HG02870 (cell line): ENCODE measurements around the gene SBF1.

Source experiments
- ATAC-seq: cut with Tn5 transposase; IDR thresholded peaks from one replicate; pipeline ENCODE4 v1.9.1; 2021; ENCODE audit warnings: mild to moderate bottlenecking, moderate library complexity; ENCODE audit not compliant: unreplicated experiment

Gene SBF1

DNA sequence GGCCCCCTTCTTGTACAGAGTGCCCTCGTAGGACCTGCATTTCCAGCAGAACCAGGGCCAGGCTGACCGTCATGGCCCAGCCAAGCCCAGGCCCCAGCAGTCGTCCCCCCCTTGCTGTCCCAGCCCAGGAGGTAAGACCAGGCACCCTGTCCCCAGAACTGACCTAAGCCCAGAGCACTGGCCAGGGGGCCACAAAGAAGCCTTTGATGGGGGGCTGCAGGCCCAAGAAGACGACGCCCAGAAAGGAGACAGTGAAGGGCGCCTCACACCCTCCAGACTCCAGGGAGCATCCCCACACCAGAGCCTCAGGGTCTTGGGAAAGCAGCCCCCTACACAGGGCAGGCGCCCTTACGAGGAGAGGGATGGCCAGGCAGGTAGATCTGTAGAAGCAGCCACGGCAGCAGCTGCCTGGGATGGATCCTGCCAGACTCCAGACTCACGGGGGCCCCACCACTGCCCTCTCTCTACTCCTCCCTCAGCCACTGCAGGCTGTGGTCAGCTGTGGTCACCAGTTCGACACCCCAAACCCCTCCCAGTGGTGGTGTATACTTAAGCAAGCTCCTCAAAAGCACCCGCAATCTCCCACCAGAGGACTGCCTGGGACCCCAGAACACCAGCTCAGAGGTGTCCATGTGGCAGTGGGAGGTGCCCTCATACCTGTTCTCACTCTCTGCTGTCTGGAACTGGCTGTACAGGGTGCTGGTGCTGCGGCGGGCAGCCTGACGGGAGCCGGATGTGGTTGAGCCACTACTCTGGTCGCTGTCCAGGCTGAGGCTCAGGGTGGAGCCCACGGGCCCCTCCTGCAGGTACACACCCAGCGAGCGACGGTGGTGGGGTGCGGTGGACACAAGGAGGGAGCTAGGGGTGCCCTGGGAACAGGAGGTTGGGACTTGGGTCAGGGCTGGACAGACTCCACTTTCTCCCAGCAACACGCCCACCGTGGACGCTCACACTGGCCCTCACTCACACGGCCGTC, 27.0 kb downstream of the SBF1 start:
- no peak for ATAC-seq

DNA sequence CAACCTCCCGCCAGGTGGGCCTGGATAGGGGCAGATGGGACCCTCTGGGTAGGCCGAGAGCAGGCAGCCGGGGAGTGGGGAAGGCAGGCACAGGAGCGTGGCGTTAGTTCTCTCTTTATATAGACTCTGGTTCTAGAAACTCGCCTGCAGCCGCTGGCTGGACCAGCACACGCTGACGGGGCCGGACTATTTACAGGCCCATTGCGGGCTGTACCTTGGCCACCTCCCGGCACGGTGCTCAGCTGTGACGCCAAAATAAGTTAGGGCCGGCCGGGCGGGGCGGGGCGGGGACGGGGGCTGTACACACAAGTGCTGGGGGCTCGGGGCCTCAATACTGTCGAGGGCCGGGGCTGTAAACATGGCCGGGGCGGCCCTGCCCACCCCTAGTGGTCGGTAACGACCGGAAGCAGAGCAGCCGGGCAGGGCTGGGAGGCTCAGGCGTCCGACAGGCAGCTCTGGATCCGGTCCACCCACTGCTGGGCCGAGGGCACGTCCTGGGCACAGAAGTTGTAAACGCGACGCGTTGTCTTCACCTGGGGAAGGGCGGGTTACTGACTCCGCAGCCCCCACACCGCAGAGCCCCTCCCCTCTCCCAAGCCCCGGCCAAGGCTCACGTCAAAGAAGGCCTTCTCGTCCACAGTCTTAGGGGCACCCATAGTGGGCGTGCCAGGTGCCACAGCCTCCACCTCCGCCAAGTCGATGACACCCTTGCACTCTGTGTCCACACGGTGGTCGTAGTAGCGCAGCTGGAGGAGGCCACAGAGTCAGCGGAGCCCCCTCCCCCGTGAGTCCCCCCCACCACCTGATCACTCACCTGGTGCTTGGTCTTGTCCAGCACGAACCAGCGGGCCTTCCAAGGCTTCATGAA, 27.9 kb downstream of the SBF1 start:
- ATAC-seq: no peak

DNA sequence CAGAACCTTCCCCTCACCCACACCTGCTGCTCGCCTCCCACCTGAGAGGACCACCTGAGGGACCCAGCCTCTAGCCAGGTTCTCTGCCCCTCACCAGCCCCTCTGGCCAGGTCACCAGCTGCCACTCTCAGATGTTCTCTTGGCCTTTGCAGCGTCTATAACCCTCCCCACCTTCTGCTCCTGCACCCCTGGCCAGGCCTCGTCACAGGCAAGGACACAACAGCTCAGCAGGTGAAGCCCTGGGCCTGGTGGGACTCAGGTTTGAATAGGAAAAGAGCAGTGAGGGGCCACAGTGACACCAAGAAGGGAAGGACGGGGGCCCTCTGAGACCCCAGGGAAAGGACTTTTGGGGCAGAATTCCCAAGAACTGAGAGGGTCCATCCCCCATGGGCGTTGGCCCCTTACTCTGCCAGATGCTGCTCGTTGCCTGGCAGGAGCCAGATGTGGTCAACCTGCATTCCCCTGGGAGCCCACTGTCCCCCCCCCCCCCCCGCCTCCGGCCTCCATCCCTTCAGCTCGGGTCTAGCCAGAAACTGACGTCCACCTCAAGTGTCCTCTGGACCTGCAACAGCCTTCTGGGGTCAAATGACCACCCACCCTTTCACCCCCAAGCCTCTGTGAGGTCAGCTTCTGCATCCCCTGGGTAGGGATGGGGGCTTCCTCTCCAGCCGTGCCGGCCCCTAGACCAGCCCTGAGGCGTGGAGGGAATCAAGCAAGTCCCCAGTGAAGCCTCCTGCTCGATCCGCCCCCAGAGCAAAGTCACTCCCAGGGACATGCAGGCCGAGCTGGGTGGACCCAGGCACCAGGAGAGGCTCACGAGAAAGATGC, 28.7 kb downstream of the SBF1 start:
- ATAC-seq: no peak

DNA sequence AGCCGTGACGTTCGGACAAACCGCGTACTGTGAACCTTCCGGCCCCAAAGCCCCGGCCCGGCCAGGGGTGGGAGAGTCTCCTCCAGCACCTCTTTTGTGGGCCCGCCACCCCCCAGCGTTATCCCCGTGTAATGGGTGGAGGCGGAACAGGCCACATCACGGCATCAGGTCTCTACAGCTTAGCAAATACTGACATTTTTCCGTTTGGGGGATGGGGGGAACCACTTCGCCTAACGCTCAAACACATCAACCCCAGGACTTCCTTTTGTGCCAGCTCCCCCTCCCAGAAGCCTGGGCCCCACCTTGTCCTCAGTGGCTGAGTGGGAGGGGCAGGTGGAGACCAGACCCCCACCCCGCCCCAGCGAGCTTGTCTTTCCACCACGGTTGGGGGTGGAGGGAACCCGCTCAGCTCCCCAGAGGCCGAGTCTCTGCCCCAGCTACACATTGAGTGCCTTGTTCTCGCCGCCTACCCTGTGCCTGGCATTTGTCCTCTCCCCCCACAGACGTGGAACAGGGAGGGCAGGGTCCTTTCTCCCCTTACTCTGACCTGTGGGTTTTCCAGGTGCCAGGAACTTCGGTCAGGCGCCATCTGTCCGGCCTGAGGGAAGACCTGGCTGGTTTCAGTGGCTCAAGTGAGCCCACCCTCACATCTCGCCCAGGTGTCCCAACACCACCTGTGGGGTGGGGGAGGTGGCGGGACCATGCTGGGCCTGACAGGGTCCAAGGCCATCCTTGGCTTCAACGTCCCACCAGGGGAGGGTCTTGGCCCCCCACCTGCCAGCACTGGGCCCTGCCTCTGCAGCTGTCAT, 29.6 kb downstream of the SBF1 start:
- no peak for ATAC-seq

DNA sequence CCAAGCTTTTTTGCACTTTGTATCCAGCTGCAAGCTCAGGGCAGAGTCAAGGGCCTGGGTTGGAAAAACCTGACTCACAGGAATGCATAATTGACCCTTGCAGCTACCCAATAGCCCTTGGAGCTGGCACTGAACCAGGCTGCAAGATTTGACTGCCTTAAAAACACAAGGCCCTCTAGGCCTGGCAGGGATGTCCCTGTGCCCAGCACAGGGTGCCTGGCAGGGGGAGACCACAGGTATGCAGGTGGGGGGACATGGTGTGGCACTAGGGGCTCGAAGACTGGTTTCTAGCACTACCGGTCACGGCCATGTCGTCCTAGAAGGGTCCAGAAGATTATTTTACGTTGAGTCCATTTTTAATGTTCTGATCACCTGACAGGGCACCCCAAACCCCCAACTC, 30.2 kb downstream of the SBF1 start:
- ATAC-seq: no peak

DNA sequence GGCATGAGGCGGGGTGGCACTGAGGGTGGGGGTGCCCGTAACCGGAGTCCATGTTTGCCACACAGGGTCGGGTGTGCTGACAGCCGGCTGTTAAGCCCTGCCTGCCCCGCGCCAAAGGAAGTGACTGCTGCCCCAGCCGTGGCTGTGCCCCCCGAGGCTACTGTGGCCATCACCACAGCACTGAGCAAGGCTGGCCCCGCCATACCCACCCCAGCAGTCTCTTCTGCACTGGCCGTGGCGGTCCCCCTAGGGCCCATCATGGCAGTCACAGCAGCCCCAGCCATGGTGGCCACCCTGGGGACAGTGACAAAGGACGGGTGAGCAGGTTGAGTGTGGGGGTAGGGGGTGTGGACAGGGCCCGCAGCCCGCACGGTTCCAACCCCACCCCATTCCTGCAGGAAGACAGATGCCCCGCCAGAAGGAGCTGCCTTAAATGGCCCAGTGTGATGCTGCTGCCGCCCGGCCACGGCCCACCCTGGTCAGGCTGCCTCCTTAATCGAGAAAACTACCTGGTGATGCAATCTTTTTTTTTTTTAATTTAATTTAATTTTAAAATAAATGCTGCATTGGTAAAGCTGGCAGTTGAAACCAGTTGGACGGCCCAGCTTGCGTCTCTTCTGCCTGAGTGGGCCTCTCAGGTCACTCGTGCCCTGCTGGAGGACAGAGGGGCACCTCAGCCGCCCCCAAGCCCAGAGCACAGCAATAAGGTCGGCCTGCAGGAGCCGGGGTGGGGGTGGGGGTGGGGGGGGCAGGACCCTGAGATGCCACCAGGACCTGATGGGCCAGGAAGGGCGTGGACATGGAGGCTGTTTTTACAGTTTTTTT, 30.8 kb downstream of the SBF1 start:
- ATAC-seq: no peak

DNA sequence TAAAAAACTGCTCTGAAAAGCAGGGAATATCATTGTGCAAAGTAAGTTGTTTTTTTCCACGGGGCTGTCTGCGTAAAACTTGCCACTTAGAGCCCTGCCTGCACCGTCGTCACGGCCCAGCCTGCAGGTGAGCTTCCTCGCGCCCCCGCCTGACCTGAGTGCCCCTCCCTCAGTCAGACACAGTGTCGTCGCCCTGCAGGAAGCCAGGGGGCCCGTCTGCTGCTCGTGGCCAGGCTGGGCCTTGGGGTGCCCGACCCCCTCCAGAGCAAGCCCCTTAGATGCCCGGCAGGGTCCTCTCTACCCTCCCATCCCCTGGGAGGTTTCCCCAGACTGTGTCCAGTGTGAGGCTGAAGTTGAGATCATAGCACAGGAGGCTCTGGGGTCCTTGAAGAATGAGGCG, 31.6 kb downstream of the SBF1 start:
- ATAC-seq: no peak

DNA sequence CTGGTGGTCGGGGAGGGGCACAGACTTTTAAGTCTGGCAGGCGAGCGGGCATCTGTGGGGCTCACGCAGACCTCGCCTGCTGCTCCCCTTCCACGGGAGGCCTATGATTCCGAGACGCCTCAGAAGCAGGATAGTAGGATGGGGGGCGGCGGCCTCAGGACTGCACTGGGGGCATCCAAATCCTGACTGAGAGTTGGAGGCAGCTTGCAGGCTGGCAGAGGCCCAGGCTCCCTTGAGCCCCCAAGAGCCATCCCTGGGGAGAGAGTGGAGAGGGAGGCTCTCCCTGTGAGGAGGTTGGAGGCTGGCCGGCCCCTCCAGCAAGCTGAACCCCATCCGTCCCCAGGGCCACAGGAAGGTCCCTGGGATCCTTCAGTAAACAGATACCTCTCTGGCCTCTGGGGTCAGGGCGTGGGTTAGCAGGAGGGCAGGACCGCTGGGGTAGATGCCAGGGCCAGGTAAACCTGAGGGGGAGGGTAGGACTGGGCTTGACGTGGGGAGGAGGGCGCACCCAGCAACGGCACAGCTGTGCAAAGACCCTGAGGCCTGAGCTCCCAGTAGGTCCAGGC, 33.3 kb downstream of the SBF1 start:
- ATAC-seq: no peak

DNA sequence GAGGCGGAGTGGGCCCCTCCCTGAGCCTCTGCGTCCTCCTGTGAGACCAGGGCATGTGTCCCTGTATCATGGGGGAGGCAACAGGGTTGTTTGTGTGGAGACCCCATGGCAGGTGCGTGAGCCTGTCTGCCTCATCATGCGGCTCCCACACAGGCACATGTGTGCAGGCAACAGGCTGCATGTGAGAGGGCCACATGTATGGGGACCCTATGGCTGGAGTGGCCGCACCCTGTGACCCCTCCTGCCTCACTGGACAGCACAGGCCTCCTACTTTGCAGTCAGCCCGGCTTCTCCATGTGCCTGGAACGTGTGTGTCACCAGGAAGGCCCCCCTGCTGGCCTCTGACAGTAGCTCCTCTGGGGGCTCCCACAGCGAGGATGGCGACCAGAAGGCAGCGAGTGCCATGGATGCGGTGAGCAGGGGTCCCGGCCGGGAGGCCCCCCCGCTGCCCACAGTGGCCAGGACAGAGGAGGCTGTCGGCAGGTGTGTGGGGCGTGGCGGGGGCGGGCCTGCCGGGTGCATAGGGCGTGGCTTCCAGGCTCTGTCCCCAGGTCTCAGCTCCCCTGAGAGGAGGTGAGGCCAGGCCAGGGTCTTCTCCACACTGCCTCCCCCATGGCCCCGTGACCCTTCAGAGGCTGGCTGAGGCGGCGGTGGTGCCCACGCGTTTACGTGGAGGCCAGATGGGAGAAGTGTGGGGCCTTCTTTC, 34.1 kb downstream of the SBF1 start:
- no peak for ATAC-seq

DNA sequence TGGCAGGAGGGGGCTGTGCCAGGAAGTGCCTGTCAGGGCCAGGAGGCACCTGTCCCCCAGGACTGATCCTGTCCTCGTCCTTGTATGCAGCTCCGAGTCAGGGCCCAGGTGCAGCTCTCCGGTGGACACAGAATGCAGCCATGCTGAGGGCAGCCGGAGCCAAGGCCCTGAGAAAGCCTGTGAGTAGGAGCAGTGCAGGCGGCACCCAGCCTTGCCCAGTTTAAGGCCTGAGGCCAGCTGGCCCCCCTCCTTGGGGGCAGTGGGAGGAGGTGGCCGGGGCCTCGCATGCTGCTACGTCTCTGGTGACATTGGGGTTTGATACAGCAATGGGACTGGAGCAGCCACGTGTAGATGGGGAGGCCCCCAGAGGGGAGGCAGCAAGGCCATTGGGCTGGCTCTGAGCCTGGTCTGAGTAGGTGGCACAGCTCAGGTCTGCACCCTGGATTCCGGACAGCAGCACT, 34.9 kb downstream of the SBF1 start:
- no peak for ATAC-seq

DNA sequence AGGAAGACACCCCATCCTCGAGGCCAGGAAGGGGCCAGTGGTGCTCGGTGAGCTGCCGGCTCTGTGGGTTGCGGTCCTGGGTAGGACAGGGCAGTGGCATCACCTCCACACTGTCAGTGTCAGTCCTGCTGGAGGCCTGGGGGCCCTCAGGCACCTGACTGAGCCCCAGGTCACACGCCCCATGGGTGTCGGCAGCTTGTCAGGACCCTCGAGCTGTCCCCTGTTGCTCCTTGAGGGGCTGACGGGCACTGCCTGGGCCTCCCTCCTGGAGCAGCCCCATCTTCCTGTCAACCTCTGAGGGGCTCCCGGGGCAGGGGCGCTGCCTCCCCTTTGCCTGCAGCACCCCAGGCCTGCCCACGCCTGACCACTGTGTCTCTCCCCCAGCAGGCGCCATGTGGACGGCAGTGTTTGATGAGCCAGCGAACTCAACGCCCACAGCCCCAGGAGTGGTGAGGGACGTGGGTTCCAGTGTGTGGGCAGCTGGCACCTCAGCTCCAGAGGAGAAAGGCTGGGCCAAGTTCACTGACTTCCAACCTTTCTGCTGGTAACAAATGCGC, 35.4 kb downstream of the SBF1 start:
- no peak for ATAC-seq

DNA sequence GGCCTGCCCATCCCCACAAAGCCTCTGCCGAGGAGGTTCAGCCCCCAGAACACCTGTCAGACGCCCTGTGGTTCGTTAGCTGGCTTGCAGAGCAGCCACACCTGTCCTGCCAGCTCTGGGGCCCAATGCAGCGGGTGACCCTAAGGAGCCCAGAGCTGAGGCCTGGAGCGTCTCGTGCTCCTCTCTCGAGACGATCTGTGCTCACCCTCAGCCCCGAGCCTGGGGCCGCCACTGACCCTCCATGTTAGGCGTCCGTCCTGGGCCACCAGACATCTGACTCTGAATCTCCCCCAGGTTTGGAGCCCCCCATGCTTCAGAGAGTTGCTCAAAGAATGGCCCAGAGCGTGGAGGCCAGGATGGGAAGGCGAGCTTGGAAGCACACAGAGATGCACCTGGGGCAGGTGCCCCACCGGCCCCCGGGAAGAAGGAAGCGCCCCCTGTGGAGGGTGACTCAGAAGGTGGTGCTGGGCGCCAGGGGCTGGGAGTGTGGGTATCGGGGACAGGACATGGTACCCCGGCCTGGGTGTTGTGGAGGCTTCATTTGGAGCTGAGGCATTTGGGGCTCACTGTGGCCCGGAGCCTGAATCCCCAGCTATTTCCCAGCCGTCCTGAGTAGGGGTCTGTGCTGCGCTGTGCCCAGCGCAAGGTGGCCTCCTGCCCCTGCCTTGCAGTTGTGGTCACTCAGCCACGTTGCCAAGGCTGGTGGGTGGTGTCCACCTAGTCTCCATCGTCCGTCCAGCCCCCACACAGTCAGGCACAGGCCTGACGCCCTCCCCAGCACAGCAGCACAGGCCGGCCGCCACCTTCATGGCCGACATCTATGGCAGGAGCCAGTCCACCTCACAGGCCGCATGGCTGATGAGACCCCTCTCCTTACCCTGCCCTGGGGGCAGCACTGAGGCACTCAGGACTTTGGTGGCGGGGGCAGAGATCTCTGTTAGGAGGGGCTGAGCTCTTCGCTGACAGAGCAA, 36.2 kb downstream of the SBF1 start:
- no peak for ATAC-seq

DNA sequence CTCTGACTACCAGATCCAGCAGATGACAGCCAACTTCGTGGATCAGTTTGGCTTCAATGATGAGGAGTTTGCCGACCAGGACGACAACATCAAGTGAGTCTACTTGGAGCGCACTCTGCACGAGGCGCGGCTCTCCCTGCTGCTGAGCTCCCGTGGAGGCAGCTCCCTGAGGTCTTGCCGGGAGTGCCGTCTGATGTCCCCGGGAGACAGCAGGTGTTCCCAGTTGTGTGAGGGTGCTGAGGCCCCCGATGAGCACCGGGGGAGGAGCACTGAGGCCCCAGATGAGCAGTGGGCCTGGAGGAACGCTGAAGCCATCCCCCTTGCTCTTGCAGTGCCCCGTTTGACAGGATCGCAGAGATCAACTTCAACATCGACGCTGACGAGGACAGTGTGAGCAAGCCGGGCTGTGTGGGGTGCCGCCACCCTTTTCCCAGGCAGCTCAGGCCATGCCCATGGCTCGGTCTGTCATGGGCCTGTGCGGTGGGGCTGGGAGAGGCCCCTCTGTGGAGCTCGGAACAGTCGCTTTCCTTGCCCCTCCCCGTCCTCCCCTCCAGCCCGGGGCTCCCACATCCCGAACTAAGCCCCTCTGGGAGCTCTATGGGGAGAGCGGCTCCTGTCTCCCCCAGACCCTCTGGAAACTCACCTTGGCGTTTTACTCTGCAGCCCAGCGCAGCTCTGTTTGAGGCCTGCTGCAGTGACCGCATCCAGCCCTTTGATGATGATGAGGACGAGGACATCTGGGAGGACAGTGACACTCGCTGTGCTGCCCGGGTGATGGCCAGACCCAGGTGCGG, 37.1 kb downstream of the SBF1 start:
- ATAC-seq: no peak

DNA sequence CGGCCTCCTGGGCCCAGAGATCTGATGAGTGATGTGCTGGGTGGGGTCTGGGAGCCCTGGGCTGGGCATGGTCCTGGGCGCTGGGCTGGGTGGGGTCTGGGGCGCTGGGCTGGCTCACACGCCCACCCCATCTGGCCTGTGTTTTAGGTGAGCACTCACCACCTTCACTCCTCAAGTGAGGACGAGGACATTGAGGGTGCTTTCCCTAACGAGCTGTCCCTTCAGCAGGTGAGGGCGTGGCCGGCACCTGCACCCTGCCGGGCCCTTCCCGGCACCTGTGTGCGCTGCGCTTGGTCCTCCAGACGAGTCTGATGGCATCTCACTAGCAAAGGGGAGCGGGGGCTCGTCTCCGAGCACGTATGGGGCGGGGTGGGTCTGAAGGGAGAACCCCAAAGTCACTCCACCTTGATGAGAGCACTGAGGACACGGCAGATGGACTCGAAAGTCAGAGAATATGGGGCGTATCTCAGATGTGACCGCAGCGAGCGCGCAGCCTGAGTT, 37.9 kb downstream of the SBF1 start:
- no peak for ATAC-seq

DNA sequence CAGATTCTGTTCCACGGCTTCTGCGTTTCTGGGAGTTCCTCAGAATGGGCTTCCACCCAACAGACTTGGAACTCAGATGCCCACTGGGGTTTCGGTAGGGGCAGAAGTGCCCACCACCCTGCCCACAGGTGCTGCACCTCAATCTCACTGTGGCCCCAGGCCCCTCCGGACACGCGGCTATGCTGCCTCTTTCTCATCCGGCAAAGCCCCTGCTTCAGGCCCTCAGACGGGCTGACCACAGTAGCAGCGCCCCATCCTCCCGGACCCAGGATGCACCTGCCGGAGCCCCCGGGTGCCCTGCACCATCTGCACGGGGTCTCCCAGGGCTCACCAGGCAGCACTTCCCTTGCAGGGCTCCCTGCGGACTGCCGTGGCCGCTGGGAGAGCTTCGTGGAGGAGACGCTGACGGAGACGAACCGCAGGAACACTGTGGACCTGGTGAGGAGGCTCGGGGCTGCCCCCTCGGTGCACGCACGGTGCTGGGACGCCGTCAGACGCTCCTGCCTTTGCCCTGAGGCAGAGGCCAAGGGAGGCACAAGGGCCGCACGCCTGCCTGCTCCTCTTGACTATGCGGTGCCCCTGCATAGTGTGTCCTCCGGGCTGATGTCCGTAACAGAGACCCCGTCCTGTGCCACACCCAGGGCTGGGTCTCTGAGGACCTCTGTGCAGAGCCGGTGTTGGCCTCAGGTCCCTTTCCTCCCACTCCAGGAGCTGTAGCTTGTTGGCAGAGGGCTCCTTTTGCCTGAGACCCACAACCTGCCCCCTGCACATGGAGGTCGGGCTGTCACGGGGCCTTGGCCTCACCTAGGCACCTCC, 38.6 kb downstream of the SBF1 start:
- no peak for ATAC-seq
